ENCODE data around the gene PLA2G2F. TPM values are rescaled to one million over a fixed set of nuclear protein-coding genes. Genes with fewer than 3 reads are reported as not detected.

PLA2G2F gene
- total RNA-seq, 1 experiment from 2014 or later, result not detected

GRCh38 chr1:20147846-20148570 lies 8.9 kb downstream of the PLA2G2F start:
- Mint-ChIP-seq H3K36me3 (no peaks in the 10 kb centered on the region), H3K4me3 (no peak overlapping the region), H3K27ac (no peak overlapping the region), H3K27me3 (ENCODE audit: low read depth) (no peaks in the 10 kb centered on the region), H3K4me1 (peaks cover 12% of the 10 kb centered on the region), H3K9me3 (no peaks in the 10 kb centered on the region)
- ChIA-PET CTCF (interaction anchor here (1.0 to 1.2 kb wide), 2 partner anchors 9 to 173 kb away, joined by 4 read pairs; no protein-coding TSS in a partner anchor), POLR2A (no interaction called here)
- no peak for TF ChIP-seq SMAD3 (CRISPR knock-in tag; IDR thresholded peaks at IDR 0.05; ENCODE audit: borderline replicate concordance)
- no peak for TF ChIP-seq NFYB (CRISPR knock-in tag; conservative IDR thresholded peaks at IDR 0.05; ENCODE audit: low read depth)
- TF ChIP-seq GABPB1 (CRISPR knock-in tag; IDR thresholded peaks at IDR 0.05), result no peak
- no peak for TF ChIP-seq ERG (CRISPR knock-in tag; IDR thresholded peaks at IDR 0.05)
- TF ChIP-seq MXD4 (CRISPR knock-in tag; IDR thresholded peaks at IDR 0.05; ENCODE audit: borderline replicate concordance), result no peak
- no peak for TF ChIP-seq ELF4 (CRISPR knock-in tag; IDR thresholded peaks at IDR 0.05; ENCODE audit: low read depth)
- TF ChIP-seq USF2 (CRISPR knock-in tag; IDR thresholded peaks at IDR 0.05), result no peak
- TF ChIP-seq ATF1 (CRISPR knock-in tag; IDR thresholded peaks at IDR 0.05), result no peak
- TF ChIP-seq CDX4 (CRISPR knock-in tag; IDR thresholded peaks at IDR 0.05; ENCODE audit: borderline replicate concordance), result no peak
- no peak for TF ChIP-seq ZNF671 (CRISPR knock-in tag; IDR thresholded peaks at IDR 0.05)
- TF ChIP-seq TP53 (CRISPR knock-in tag; IDR thresholded peaks at IDR 0.05), result no peak
- TF ChIP-seq NR1H2 (CRISPR knock-in tag; IDR thresholded peaks at IDR 0.05), result no peak
- no peak for TF ChIP-seq ZNF423 (CRISPR knock-in tag; IDR thresholded peaks at IDR 0.05)
- DNase-seq (ENCODE audit: low spot score), result no peak
- no peak for ATAC-seq

GRCh38 chr1:20148571-20149500 lies 9.7 kb downstream of the PLA2G2F start:
- no peak overlapping the region for H3K27ac Mint-ChIP-seq
- ChIA-PET CTCF (interaction anchor here (1.0 to 1.2 kb wide), 2 partner anchors 8 to 174 kb away, joined by 4 read pairs; no protein-coding TSS in a partner anchor), POLR2A (no interaction called here)
- H3K27me3 Mint-ChIP-seq (ENCODE audit: low read depth), result no peaks in the 10 kb centered on the region
- no peak for ATAC-seq
- no peak for DNase-seq (ENCODE audit: low spot score)
- TF ChIP-seq CREB1 (CRISPR knock-in tag; IDR thresholded peaks at IDR 0.05) (no peak), ERG (CRISPR knock-in tag; IDR thresholded peaks at IDR 0.05) (no peak), USF1 (CRISPR knock-in tag; IDR thresholded peaks at IDR 0.05) (no peak)
- H3K4me1 Mint-ChIP-seq, result peaks cover 18% of the 10 kb centered on the region
- H3K4me3 Mint-ChIP-seq, result no peak overlapping the region
- no peaks in the 10 kb centered on the region for H3K36me3 Mint-ChIP-seq
- no peaks in the 10 kb centered on the region for H3K9me3 Mint-ChIP-seq
